Thoracic aorta (tissue), 2 donors: ENCODE results near the gene BEST3. TPM values are rescaled to one million over a fixed set of nuclear protein-coding genes. Genes with fewer than 3 reads are reported as not detected.
A peak's percentile ranks its signal among the peaks of the same experiment; 100 is the strongest.
"Not testable (repeated sequence)": the region's sequence is repeated elsewhere in the genome, so short reads cannot be mapped to it uniquely, and the experiment has no call there.

Experiments used
- ATAC-seq: fragments of 150-250 bp; one replicate; pipeline ENCODE4 v1.8.0; 2017; ENCODE audit warnings: low read depth; ENCODE audit not compliant: insufficient number of reproducible peaks, low FRiP score
- DNase-seq: peaks from one replicate; pipeline ENCODE4 v3.0.0-alpha.2; 2020; ENCODE audit warnings: low spot score
- H3K27ac ChIP-seq, 2 donors: fragments of 200-600 bp; sonication (generic); 1 replicate in 1 of 2; 2 replicates in 1 of 2; pipeline ENCODE4 v1.5.1; 2016; ENCODE audit warnings: mild to moderate bottlenecking in 2 of 2, moderate library complexity in 2 of 2
- H3K27me3 ChIP-seq: fragments of 200-600 bp; sonication (generic); replicated peaks from 2 replicates; pipeline ENCODE4 v1.6.0; 2016; ENCODE audit warnings: mild to moderate bottlenecking; ENCODE audit not compliant: insufficient read depth
- H3K36me3 ChIP-seq: fragments of 200-600 bp; sonication (generic); one replicate; pipeline ENCODE4 v1.5.1; 2016
- H3K4me1 ChIP-seq, 2 donors: fragments of 200-600 bp; sonication (generic); 1 replicate in 1 of 2; 2 replicates in 1 of 2; pipeline versions ENCODE4 v1.5.1 to v1.6.0; 2016; ENCODE audit warnings: low read depth in 2 of 2, mild to moderate bottlenecking in 1 of 2; ENCODE audit not compliant: control insufficient read depth in 1 of 2
- H3K4me3 ChIP-seq: fragments of 200-600 bp; sonication (generic); 2 replicates; pipeline ENCODE4 v1.5.1; 2016; ENCODE audit warnings: mild to moderate bottlenecking
- H3K9me3 ChIP-seq: fragments of 200-600 bp; sonication (generic); 2 replicates; pipeline ENCODE4 v1.5.1; 2016
- total RNA-seq, 2 donors: library from RNA; depleted of rRNA; stranded (reverse); fragments of >200 nt; gene quantifications; one replicate each; pipeline versions ENCODE4 v1.1.0 to v1.2.3, GENCODE V29; 2016
- TF ChIP-seq, protein P1 (sequence below): fragments of 200-600 bp; sonication (generic); IDR thresholded peaks from one replicate; pipeline ENCODE4 v1.5.1; 2019; ENCODE audit warnings: antibody characterized with exemption

Gene BEST3
- total RNA-seq, 2 donors from 2014 or later = not detected

DNA sequence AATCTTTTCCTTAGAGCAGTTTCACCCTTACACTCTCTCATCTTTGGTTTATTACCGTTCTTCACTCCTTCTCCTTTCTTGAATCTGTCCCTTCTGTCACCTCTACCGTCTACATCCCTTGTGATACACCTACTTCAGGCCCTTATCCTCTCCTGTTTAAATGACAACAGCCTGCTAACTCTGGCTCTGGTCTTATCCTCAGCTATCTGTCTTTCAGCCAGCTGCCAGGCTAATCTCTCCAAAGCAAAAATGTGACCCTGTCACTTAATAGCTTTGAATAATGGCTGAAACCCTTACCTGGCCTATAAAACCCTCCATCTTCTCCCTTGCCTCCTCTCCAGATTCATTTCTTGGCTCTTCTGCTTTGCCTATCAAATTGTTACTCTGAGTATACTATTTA lies 32.3 kb downstream of the BEST3 start:
- Histone ChIP-seq H3K27ac (no peak overlapping the region), H3K4me1 (no peaks in the 10 kb centered on the region), H3K4me3 (no peak overlapping the region), H3K27me3 (no peaks in the 10 kb centered on the region), H3K36me3 (no peaks in the 10 kb centered on the region), H3K9me3 (no peaks in the 10 kb centered on the region)
- ATAC-seq (no peak), DNase-seq (no peak)
- TF ChIP-seq, protein P1, sequence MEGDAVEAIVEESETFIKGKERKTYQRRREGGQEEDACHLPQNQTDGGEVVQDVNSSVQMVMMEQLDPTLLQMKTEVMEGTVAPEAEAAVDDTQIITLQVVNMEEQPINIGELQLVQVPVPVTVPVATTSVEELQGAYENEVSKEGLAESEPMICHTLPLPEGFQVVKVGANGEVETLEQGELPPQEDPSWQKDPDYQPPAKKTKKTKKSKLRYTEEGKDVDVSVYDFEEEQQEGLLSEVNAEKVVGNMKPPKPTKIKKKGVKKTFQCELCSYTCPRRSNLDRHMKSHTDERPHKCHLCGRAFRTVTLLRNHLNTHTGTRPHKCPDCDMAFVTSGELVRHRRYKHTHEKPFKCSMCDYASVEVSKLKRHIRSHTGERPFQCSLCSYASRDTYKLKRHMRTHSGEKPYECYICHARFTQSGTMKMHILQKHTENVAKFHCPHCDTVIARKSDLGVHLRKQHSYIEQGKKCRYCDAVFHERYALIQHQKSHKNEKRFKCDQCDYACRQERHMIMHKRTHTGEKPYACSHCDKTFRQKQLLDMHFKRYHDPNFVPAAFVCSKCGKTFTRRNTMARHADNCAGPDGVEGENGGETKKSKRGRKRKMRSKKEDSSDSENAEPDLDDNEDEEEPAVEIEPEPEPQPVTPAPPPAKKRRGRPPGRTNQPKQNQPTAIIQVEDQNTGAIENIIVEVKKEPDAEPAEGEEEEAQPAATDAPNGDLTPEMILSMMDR = no peak

DNA sequence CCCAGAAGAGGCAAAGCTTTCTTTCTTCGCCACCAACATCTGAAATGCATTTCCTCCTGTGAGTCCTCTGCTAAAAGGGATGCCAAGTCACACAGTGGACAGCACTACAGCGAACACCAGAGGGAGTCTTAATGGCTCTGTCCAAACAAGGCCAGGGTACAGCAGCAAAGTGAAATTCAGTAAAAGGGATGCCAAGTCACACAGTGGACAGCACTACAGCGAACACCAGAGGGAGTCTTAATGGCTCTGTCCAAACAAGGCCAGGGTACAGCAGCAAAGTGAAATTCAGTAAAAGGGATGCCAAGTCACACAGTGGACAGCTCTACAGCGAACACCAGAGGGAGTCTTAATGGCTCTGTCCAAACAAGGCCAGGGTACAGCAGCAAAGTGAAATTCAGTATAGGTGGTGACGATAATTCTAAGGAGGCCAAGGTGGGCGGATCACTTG lies 34.1 kb downstream of the BEST3 start:
- peak; percentile 80 for ATAC-seq
- H3K27me3 ChIP-seq = not testable (repeated sequence)

DNA sequence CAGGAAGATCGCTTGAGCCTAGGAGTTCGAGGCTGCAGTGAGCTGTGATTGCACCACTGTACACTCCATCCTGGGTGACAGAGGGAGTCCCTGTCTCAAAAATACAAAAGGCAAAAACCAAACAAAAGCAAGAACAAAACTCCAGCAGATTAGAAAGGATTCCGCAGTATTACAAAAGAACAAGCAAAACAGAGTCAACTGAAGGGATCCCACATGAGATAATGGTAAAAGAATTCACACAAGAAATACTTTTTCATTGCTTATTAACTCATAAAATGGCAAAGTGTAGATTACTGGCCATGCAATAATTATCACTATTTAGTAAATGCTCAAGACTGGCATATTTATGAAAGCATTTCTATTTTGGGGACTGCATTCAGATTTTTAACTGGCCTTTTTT lies 35.4 kb downstream of the BEST3 start:
- Histone ChIP-seq H3K27me3 (no peaks in the 10 kb centered on the region), H3K4me1 (no peaks in the 10 kb centered on the region), H3K36me3 (no peaks in the 10 kb centered on the region), H3K4me3 (no peak overlapping the region), H3K27ac (no peak overlapping the region), H3K9me3 (no peaks in the 10 kb centered on the region)
- ATAC-seq (no peak), DNase-seq (no peak)
- TF ChIP-seq, protein P1 = no peak

More for the DNA sequence above, 34.1 kb downstream of the BEST3 start:
- not testable (repeated sequence) for H3K4me3 ChIP-seq, H3K36me3 ChIP-seq, H3K27ac ChIP-seq, H3K9me3 ChIP-seq, DNase-seq, H3K4me1 ChIP-seq
- TF ChIP-seq, protein P1 = peak; percentile 20

DNA sequence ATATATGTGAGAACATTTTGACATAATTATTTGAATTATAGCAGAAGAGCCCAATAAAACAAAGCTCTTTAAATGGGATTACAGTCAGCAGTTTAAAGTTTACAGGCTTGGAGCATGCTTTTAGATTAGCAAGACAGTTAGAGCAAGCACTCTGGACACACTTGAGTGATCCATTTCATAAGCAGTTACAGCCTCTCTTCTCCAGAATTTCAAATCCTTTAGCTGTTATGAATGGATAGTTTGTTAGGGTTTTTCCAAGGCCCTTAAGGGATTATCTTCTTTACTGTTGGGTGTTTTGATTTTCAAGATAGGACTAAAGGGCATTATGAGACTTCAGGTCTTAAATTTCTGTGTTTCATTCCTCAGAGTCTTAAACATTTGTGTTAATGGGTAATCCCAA lies 36.3 kb downstream of the BEST3 start:
- DNase-seq = no peak
- Histone ChIP-seq H3K4me1 (no peaks in the 10 kb centered on the region), H3K4me3 (no peak overlapping the region), H3K27me3 (no peaks in the 10 kb centered on the region), H3K9me3 (no peaks in the 10 kb centered on the region), H3K27ac (no peak overlapping the region), H3K36me3 (no peaks in the 10 kb centered on the region)
- TF ChIP-seq, protein P1 = no peak
- no peak for ATAC-seq

DNA sequence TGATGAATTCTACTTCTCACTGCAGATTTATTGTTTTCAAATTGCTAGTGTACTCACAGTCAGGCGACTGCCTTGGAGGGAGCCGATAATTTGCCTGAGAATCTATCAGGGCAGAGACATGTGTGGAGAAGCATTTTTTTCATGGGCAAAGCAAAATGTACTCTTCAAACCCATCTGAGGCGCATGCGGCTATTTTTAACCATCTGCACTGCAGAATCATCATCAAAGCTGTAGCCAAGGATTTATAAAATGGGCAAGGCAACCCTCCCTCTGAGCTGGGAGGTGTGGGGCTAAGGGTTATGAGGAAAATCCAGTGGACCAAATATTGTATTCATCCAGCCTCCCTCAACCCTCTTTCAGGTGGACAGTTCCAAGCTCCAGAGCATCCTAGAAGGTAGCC lies 37.7 kb downstream of the BEST3 start:
- no peak overlapping the region for H3K27ac ChIP-seq
- ATAC-seq (no peak), DNase-seq (no peak)
- no peaks in the 10 kb centered on the region for H3K27me3 ChIP-seq
- no peaks in the 10 kb centered on the region for H3K36me3 ChIP-seq
- H3K9me3 ChIP-seq = no peaks in the 10 kb centered on the region
- no peak overlapping the region for H3K4me3 ChIP-seq
- H3K4me1 ChIP-seq = no peaks in the 10 kb centered on the region
- TF ChIP-seq, protein P1 = no peak
